Erythroblast (primary cell): Measurements from ENCODE around the gene EFCAB9.

ENCODE experiments used
- DNase-seq, 2 experiments: peaks; one replicate each; lab custom pipeline; 2025; lab: John Stamatoyannopoulos, UW
- GATA1 ChIP-seq: IDR thresholded peaks from 2 replicates; pipeline ENCODE4 v1.6.1; 2011; ENCODE audit warnings: low read depth, mild to moderate bottlenecking, control low read depth, low read length, moderate library complexity
- POLR2A ChIP-seq: IDR thresholded peaks from 2 replicates; pipeline ENCODE4 v1.6.1; 2011; ENCODE audit warnings: mild to moderate bottlenecking, low read length

EFCAB9 gene

GRCh38 chr5:172172912-172173563 lies 20.9 kb upstream of the EFCAB9 start:
- TF ChIP-seq POLR2A (no peak), GATA1 (no peak)
- DNase-seq, result no peak

GRCh38 chr5:172173564-172174153 lies 20.3 kb upstream of the EFCAB9 start:
- DNase-seq, result peak in 1 of 2 experiments; percentile 31
- TF ChIP-seq POLR2A, result no peak
- TF ChIP-seq GATA1, result no peak

GRCh38 chr5:172175263-172175719 lies 18.7 kb upstream of the EFCAB9 start:
- DNase-seq, result peak; percentile 77 to 81
- no peak for TF ChIP-seq GATA1
- TF ChIP-seq POLR2A, result no peak

- DNase-seq, result no peak
- no peak for TF ChIP-seq POLR2A
- no peak for TF ChIP-seq GATA1
These were observed 16.8 kb upstream of the EFCAB9 start for GRCh38 chr5:172177176-172177575.

GRCh38 chr5:172178301-172178987 lies 15.5 kb upstream of the EFCAB9 start:
- TF ChIP-seq GATA1 (no peak), POLR2A (no peak)
- DNase-seq, result no peak

GRCh38 chr5:172178991-172179989 lies 14.7 kb upstream of the EFCAB9 start:
- no peak for DNase-seq
- TF ChIP-seq GATA1 (no peak), POLR2A (no peak)

- DNase-seq, result no peak
- TF ChIP-seq GATA1 (no peak), POLR2A (no peak)
These were observed 13.0 kb upstream of the EFCAB9 start for GRCh38 chr5:172180936-172181335.

GRCh38 chr5:172182291-172182690 lies 11.7 kb upstream of the EFCAB9 start:
- DNase-seq, result no peak
- TF ChIP-seq POLR2A (no peak), GATA1 (no peak)

- TF ChIP-seq GATA1, result no peak
- TF ChIP-seq POLR2A, result no peak
- DNase-seq, result no peak
These were observed 10.1 kb upstream of the EFCAB9 start for GRCh38 chr5:172183881-172184280.

GRCh38 chr5:172185096-172185461 lies 8.9 kb upstream of the EFCAB9 start:
- TF ChIP-seq POLR2A (no peak), GATA1 (no peak)
- DNase-seq, result no peak

- no peak for DNase-seq
These were observed 7.8 kb upstream of the EFCAB9 start for GRCh38 chr5:172186114-172186695.

GRCh38 chr5:172187118-172188032 lies 6.6 kb upstream of the EFCAB9 start:
- DNase-seq, result peak; percentile 72 to 82
- TF ChIP-seq POLR2A (no peak), GATA1 (no peak)

More at GRCh38 chr5:172186114-172186695, 7.8 kb upstream of the EFCAB9 start:
- no peak for TF ChIP-seq GATA1
